ENCODE data around the gene RAB13. TPM values are rescaled to one million over a fixed set of nuclear protein-coding genes. Genes with fewer than 3 reads are reported as not detected.

RAB13 gene
- total and polyA plus RNA-seq, 2 of the 8 experiments (the other 6 are each of a cell fraction or from before 2014, with no cell fraction given) = 70.5 to 157 TPM

DNA sequence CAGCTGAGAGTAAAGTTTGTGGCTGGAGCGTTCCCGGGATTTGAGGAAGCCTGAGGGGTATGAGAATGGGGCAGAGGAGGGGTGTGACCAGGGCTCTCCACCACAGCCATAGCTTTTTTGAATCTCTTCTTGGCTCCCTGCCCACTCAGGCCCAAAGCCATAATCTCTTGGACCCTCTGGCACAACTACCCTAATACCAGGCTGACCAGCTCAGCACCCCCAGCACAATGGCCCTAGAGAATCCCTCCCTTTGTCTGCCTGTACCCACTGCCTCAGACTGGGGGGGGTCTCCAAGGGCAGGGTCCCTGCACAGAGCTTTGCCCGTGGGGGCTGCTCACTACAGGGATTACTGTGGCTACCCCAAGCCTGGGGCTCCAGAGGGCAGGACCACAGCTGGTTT is 47.1 kb downstream of the RAB13 start:
- H3K4ac ChIP-seq (replicated peaks; ENCODE audit: insufficient read length, low read depth, low read length) = no peak overlapping the region
- no peak overlapping the region for H4K8ac ChIP-seq (ENCODE audit: extremely low read depth, insufficient read depth, low read length)
- H3K9ac ChIP-seq (replicated peaks in 1 of 4; ENCODE audit: extremely low read depth in 1 of 4, low read depth in 3 of 4, low read length in 3 of 4) = no peak overlapping the region
- H3K27ac ChIP-seq (ENCODE audit: low read depth, low read length) = no peak overlapping the region
- no peaks in the 10 kb centered on the region; the same call in 1 of the 2 replicates for H3K79me1 ChIP-seq (ENCODE audit: low read depth, low read length)
- H3K56ac ChIP-seq (replicated peaks; ENCODE audit: insufficient read length, low read depth, low read length) = no peak overlapping the region
- H2BK5ac ChIP-seq (ENCODE audit: low read depth, low read length) = no peak overlapping the region
- peaks cover 16 to 54% (median 46%) of the 10 kb centered on the region in 4 experiments for H3K36me3 ChIP-seq (ENCODE audit: control insufficient read depth in 2 of 4, insufficient read depth in 4 of 4, low read length in 3 of 4)
- H4K20me1 ChIP-seq (replicated peaks in 1 of 2; ENCODE audit: control insufficient read depth in 1 of 2, insufficient read depth in 2 of 2, low read length in 2 of 2) = peaks cover 0 to 7% of the 10 kb centered on the region in 2 experiments
- H3K79me2 ChIP-seq (ENCODE audit: control insufficient read depth in 1 of 2, insufficient read depth in 2 of 2, low read length in 2 of 2) = peaks cover 0 to 3% of the 10 kb centered on the region in 2 experiments; a peak in 1 of 4 replicates
- H3K27me3 ChIP-seq (replicated peaks in 1 of 4; ENCODE audit: control insufficient read depth in 3 of 4, extremely low read depth in 1 of 4, insufficient read depth in 3 of 4, low read length in 3 of 4) = no peaks in the 10 kb centered on the region
- no peak overlapping the region for H3K14ac ChIP-seq (ENCODE audit: insufficient read length)
- no peak overlapping the region for H3K4me2 ChIP-seq (ENCODE audit: insufficient read depth in 1 of 2, low read depth in 2 of 2, low read length in 2 of 2)
- DNase-seq (ENCODE audit: low read depth in 1 of 2, low spot score in 2 of 2) (no peak), FAIRE-seq (no peak)
- H3K9me3 ChIP-seq (ENCODE audit: insufficient read depth in 2 of 2, low read depth in 1 of 2, low read length in 1 of 2) = no peaks in the 10 kb centered on the region
- H2AFZ ChIP-seq (ENCODE audit: low read length) = no peak overlapping the region
- no peaks in the 10 kb centered on the region for H3K23me2 ChIP-seq (ENCODE audit: low read depth, low read length)
- WGBS, 2 experiments (ENCODE audit: extremely low coverage in 1 of 2, insufficient coverage in 1 of 2, insufficient read length in 1 of 2, insufficient replicate concordance in 2 of 2, low coverage in 1 of 2, low lambda C conversion rate in 2 of 2, missing lambda C conversion rate in 1 of 2) = 98% methylated on average over 3 of the region's 3 CpGs; no CpG with 5 or more reads in 1 of the 2 experiments
- H4K91ac ChIP-seq (replicated peaks; ENCODE audit: insufficient read length, low read length) = no peak overlapping the region
- no peak overlapping the region for H2BK15ac ChIP-seq (ENCODE audit: low read length)
- TF ChIP-seq POLR2A (IDR thresholded peaks at IDR 0.05; ENCODE audit: control extremely low read depth in 1 of 2, low read depth in 2 of 2, low read length in 2 of 2) (no peak), RAD21 (IDR thresholded peaks at IDR 0.05 in 1 of 2, conservative IDR thresholded peaks at IDR 0.05 in 1 of 2; ENCODE audit: low read depth in 2 of 2, low read length in 2 of 2) (no peak), SP2 (IDR thresholded peaks at IDR 0.05; ENCODE audit: low read length) (no peak), POLR2AphosphoS5 (IDR thresholded peaks at IDR 0.05; ENCODE audit: low read depth, low read length) (no peak), CTCF (IDR thresholded peaks at IDR 0.05; ENCODE audit: control extremely low read depth in 1 of 3, insufficient read depth in 1 of 3, low read depth in 1 of 3, low read length in 3 of 3) (no peak), JUN (IDR thresholded peaks at IDR 0.05; ENCODE audit: low read depth, low read length) (no peak), RBBP5 (IDR thresholded peaks at IDR 0.05; ENCODE audit: borderline replicate concordance, low read depth, low read length) (no peak), CBX8 (IDR thresholded peaks at IDR 0.05; ENCODE audit: borderline replicate concordance, low read depth, low read length) (no peak), FOSL1 (IDR thresholded peaks at IDR 0.05; ENCODE audit: insufficient read depth, low read depth, low read length) (no peak)
- H3K4me3 ChIP-seq (ENCODE audit: extremely low read depth in 1 of 4, insufficient read depth in 2 of 4, low read depth in 3 of 4, low read length in 4 of 4) = no peak overlapping the region
- no peak overlapping the region for H2BK120ac ChIP-seq (replicated peaks; ENCODE audit: low read depth, low read length)
- no peak overlapping the region for H3K18ac ChIP-seq (ENCODE audit: extremely low read depth, low read length)
- H4K5ac ChIP-seq (ENCODE audit: insufficient read length, low read depth, low read length) = no peak overlapping the region
- ChIA-PET POLR2A (ENCODE audit: partially characterized antibody) (interaction anchor here (0.7 to 11.4 kb wide), 10 partner anchors 10 to 163 kb away, joined by 3 to 73 read pairs (median 9); partner anchors contain the start of genes CREB3L4, CRTC2, GATAD2B and JTB), CTCF (ENCODE audit: partially characterized antibody) (interaction anchor here (1.2 to 3.1 kb wide), 5 partner anchors 14 to 167 kb away, joined by 3 to 11 read pairs (median 4); partner anchors contain the start of gene RAB13)
- no peak overlapping the region for H2BK20ac ChIP-seq (ENCODE audit: low read length)
- H2AK5ac ChIP-seq (ENCODE audit: low read depth, low read length) = no peak overlapping the region
- no peaks in the 10 kb centered on the region for H3K4me1 ChIP-seq (replicated peaks in 1 of 4; ENCODE audit: control insufficient read depth in 3 of 4, insufficient read depth in 4 of 4, low read length in 3 of 4)
- H2BK12ac ChIP-seq (ENCODE audit: low read depth, low read length) = no peak overlapping the region
- H3K23ac ChIP-seq (ENCODE audit: insufficient read length) = no peak overlapping the region

Data from H1 (cell line).